Kidney (tissue), 14 donors: ENCODE data around the gene MTHFSD. TPM values are rescaled to one million over a fixed set of nuclear protein-coding genes. Genes with fewer than 3 reads are reported as not detected.

Experiments
- DNase-seq, 5 donors: peaks; one replicate each; pipeline ENCODE4 v3.0.0-alpha.2; 2013 to 2020
- FAIRE-seq: peaks from 2 replicates; lab custom pipeline; 2012; peaks lifted over from hg19 to GRCh38; lab: Jason Lieb, UNC
- H3K27ac ChIP-seq, 2 donors: one replicate each; pipeline ENCODE4 v1.7.0; 2013; ENCODE audit warnings: low read depth in 2 of 2, low read length in 2 of 2, inconsistent platforms in 1 of 2
- H3K27me3 ChIP-seq: one replicate; pipeline ENCODE4 v1.7.1; 2013; ENCODE audit warnings: low read length, inconsistent platforms; ENCODE audit not compliant: control insufficient read depth, insufficient read depth
- H3K36me3 ChIP-seq, 3 donors: one replicate each; pipeline versions ENCODE4 v1.7.0 to v1.7.1; 2013; ENCODE audit warnings: low read length in 3 of 3, control low read depth in 1 of 3, inconsistent platforms in 1 of 3; ENCODE audit not compliant: insufficient read depth in 3 of 3, control insufficient read depth in 2 of 3
- H3K4me1 ChIP-seq, 3 donors: one replicate each; pipeline versions ENCODE4 v1.7.0 to v1.7.1; 2013; ENCODE audit warnings: low read length in 3 of 3, inconsistent platforms in 1 of 3, low read depth in 1 of 3; ENCODE audit not compliant: control insufficient read depth in 2 of 3, insufficient read depth in 2 of 3
- H3K4me3 ChIP-seq, 3 donors: one replicate each; pipeline versions ENCODE4 v1.7.0 to v1.8.1; 2013; ENCODE audit warnings: low read length in 3 of 3, control low read depth in 1 of 3, inconsistent platforms in 1 of 3
- H3K9ac ChIP-seq, 3 donors: one replicate each; pipeline versions ENCODE4 v1.7.0 to v1.7.1; 2013; ENCODE audit warnings: low read length in 3 of 3, control low read depth in 1 of 3, inconsistent platforms in 1 of 3
- H3K9me3 ChIP-seq, 3 donors: one replicate each; pipeline versions ENCODE4 v1.7.0 to v1.7.1; 2013; ENCODE audit warnings: low read length in 3 of 3, control low read depth in 1 of 3, inconsistent platforms in 1 of 3; ENCODE audit not compliant: control insufficient read depth in 2 of 3, insufficient read depth in 1 of 3
- intact Hi-C: fragments of 100-400 bp; cut with DNase I; formaldehyde crosslinking; loops from one replicate; pipeline ENCODE4 v1.11.1; 2022
- polyA plus RNA-seq: library from polyadenylated mRNA; stranded (reverse); fragments of 350-450 nt; fragmentation: Illumina TruSeq; extraction: RNeasy Lipid Tissue Mini Kit (QIAGEN cat#74804); gene quantifications from one replicate; pipeline ENCODE4 v1.2.3, GENCODE V29; 2014; ENCODE audit warnings: low read depth, low replicate concordance; ENCODE audit not compliant: insufficient read depth
- total RNA-seq: library from RNA; stranded (reverse); fragmentation: NEBNext Ultra II Directional; extraction: Animal tissue kit (Norgen Biotek cat#: 25700); gene quantifications from one replicate; pipeline ENCODE4 v1.2.1, GENCODE V29; 2021
- TF ChIP-seq, protein P1 (sequence below): IDR thresholded peaks from 3 replicates; pipeline ENCODE4 v1.5.1; 2012; ENCODE audit warnings: mild to moderate bottlenecking, moderate library complexity, borderline replicate concordance; ENCODE audit not compliant: insufficient read depth; ENCODE audit errors: extremely low read depth
- donor health status: control.
- donor health status: control.
- donor health status: control.
- donor health status: control.
- donor health status: control.
- donor health status: DM: yes; HTN: yes; CAD: no.
- donor health status: Normal renal cell carcinoma (clear cell type).

MTHFSD gene
- total and polyA plus RNA-seq, 2 donors from 2014 or later, result 11.3 to 26.2 TPM

GRCh38 chr16:86499440-86499786, 55.6 kb downstream of the MTHFSD start:
- intact Hi-C loops, result no loop called here
- no peak overlapping the region for H3K4me3 ChIP-seq

DNA sequence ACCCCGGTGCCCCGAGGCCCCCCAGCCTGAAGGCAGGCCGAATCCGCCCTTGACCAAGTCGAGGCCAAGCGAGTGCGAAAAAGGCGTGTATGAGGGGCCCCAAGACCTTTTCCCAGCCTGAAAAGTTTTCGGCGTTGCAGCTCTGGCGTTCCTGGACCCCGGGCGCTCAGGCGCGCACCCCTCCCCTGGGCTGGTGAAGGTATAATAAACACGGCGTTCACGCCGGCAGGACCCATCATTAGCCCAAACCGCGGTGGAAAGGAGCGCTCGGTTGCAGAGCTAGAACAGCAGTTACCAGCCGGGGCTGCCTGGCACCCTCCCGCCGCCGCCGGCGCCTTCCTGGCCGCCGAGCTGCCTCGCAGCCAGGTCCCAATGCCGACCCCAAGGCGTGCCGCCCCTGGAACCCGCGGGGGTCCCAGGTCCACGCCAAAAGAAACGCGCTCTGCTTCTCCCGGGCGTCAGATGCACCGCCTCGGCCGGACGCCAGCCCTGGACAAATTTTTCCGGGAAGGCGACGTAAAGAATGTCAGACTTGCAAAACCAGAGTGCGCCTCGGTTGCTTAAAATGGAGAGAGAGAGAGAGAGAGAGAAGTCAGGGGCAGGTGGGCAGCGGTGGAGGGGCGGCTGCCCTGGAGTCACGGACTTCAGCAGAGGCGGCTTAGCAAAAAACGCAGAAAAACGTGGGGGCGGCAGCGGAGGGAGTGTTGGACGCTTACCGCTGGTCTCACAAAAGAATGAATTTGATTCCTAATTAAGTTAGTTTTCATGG, 56.2 kb downstream of the MTHFSD start:
- intact Hi-C loops, result no loop called here

More at GRCh38 chr16:86499440-86499786, 55.6 kb downstream of the MTHFSD start:
- no peak overlapping the region for H3K9ac ChIP-seq
- DNase-seq (no peak), FAIRE-seq (no peak)
- TF ChIP-seq, protein P1, sequence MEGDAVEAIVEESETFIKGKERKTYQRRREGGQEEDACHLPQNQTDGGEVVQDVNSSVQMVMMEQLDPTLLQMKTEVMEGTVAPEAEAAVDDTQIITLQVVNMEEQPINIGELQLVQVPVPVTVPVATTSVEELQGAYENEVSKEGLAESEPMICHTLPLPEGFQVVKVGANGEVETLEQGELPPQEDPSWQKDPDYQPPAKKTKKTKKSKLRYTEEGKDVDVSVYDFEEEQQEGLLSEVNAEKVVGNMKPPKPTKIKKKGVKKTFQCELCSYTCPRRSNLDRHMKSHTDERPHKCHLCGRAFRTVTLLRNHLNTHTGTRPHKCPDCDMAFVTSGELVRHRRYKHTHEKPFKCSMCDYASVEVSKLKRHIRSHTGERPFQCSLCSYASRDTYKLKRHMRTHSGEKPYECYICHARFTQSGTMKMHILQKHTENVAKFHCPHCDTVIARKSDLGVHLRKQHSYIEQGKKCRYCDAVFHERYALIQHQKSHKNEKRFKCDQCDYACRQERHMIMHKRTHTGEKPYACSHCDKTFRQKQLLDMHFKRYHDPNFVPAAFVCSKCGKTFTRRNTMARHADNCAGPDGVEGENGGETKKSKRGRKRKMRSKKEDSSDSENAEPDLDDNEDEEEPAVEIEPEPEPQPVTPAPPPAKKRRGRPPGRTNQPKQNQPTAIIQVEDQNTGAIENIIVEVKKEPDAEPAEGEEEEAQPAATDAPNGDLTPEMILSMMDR, result no peak
- peaks cover 74% of the 10 kb centered on the region for H3K27me3 ChIP-seq
- H3K36me3 ChIP-seq, result no peaks in the 10 kb centered on the region
- no peaks in the 10 kb centered on the region for H3K4me1 ChIP-seq
- no peak overlapping the region for H3K27ac ChIP-seq
- no peaks in the 10 kb centered on the region for H3K9me3 ChIP-seq

DNA sequence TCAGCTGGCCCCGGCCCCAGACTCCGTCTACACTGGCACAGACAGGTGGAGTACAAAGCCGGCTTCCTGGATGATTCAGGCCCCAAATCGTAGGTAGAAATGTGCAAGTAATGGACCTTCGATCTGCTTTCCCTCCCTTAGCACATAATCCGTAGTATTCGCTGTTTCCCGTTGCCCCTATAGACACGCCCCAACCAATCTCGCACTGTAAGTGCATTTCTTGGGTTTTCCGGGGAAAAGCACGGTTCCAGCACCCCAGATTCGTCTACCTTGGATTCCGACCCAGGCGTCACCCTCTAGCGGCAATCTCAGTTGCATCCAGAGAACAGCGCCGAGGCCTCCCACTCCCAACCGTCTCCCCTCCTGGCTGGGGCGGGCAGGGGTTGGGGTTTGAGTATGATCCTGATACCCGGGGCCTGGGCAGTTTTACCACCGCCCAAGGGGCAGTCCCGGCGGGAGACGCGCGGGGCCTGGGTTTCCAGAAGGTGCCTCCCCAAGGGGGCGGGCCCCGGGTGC, 56.8 kb downstream of the MTHFSD start:
- TF ChIP-seq, protein P1, result no peak
- DNase-seq, result peak in 1 of 5 donors; percentile 16
- intact Hi-C loops, result no loop called here
- peaks cover 74% of the 10 kb centered on the region for H3K27me3 ChIP-seq
- no peaks in the 10 kb centered on the region for H3K36me3 ChIP-seq
- no peaks in the 10 kb centered on the region for H3K4me1 ChIP-seq
- H3K9ac ChIP-seq, result no peak overlapping the region
- no peak overlapping the region for H3K27ac ChIP-seq
- no peaks in the 10 kb centered on the region for H3K9me3 ChIP-seq
- FAIRE-seq, result no peak
- H3K4me3 ChIP-seq, result no peak overlapping the region

More for the DNA sequence above, 56.2 kb downstream of the MTHFSD start:
- TF ChIP-seq, protein P1, result no peak
- no peak for FAIRE-seq
- Histone ChIP-seq H3K9me3 (no peaks in the 10 kb centered on the region), H3K4me3 (no peak overlapping the region), H3K4me1 (no peaks in the 10 kb centered on the region), H3K27ac (no peak overlapping the region), H3K27me3 (peaks cover 73% of the 10 kb centered on the region), H3K36me3 (no peaks in the 10 kb centered on the region), H3K9ac (no peak overlapping the region)
- peak in 4 of 5 donors; percentile 51 to 64 (median 54) for DNase-seq
